WERI-Rb-1 (cell line): ENCODE results near the gene ACTR2.

Experiments
- DNase-seq: peaks from one replicate; pipeline ENCODE4 v3.0.0-alpha.2; 2020
- H3K27ac ChIP-seq: fragments of 250-450 bp; sonication (Bioruptor Pico); 2 replicates; pipeline ENCODE4 v1.5.1; 2020; ENCODE audit warnings: mild to moderate bottlenecking, moderate library complexity
- H3K27me3 ChIP-seq: fragments of 250-450 bp; sonication (Bioruptor Pico); 2 replicates; pipeline ENCODE4 v1.5.1; 2021; ENCODE audit warnings: mild to moderate bottlenecking, low read depth, moderate library complexity; ENCODE audit not compliant: insufficient read depth, severe bottlenecking
- H3K36me3 ChIP-seq: fragments of 250-450 bp; sonication (Bioruptor Pico); 2 replicates; pipeline ENCODE4 v1.5.1; 2020; ENCODE audit warnings: mild to moderate bottlenecking, moderate library complexity
- H3K4me3 ChIP-seq: 2 replicates; pipeline ENCODE4 v1.5.1; 2011; ENCODE audit warnings: low read depth, mild to moderate bottlenecking, control low read depth, low read length
- H3K9me3 ChIP-seq: fragments of 250-450 bp; sonication (Bioruptor Pico); 2 replicates; pipeline ENCODE4 v1.5.1; 2021; ENCODE audit warnings: mild to moderate bottlenecking, moderate library complexity; ENCODE audit not compliant: severe bottlenecking
- TF ChIP-seq, protein P1 (sequence below): IDR thresholded peaks from 2 replicates; pipeline ENCODE4 v1.5.1; 2011; ENCODE audit warnings: low read depth, mild to moderate bottlenecking, control low read depth, inconsistent platforms, low read length

ACTR2 gene

DNA sequence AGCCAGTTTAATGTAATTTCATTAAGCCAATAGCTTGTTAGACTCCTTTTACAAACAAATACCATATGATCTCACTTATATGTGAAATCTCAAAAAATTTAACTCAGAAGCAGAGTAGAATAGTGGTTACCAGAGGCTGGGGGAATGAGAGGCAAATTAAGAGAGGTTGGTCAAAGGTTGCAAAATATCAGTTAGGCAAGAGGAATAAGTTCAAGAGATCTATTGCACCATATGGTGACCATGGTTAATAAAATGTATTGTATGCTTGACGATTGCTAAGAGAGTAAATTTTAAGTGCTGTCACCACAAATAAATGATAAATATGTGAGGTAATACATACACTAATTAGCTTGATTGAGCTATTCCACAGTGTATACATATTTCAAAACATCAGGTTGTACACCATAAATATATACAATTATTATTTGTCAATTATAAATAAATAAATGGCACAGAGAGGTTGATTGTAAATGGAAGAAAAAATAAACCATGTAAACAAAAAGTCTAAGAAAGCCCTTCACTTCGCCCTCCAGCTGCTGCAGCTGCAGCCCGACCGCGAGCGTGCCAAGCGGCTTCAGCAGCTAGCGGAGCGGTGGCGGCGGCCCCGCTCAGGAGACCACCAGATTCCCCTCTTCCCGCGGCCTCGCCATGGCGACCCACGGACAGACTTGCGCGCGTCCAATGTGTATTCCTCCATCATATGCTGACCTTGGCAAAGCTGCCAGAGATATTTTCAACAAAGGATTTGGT lies 23.0 kb upstream of the ACTR2 start:
- H3K27ac ChIP-seq, result no peak overlapping the region

DNA sequence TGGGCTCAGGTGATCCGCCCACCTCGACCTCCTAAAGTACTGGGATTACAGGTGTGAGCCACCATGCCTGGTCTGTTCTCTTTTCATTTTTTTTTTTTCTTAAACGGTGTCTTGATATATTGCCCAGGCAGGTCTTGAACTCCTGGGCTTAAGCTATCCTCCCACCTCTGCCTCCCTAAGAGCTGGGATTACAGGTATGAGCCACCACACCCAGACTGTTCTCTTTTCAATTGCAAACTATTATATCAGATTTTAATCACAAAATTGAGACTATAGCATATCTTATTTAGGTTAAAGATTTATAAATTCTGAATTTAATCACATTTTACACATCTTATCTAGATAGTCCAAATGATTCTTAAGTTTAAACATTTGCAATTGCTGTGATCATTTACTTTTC lies 15.5 kb upstream of the ACTR2 start:
- no peaks in the 10 kb centered on the region for H3K9me3 ChIP-seq
- no peak overlapping the region for H3K4me3 ChIP-seq
- no peaks in the 10 kb centered on the region for H3K36me3 ChIP-seq
- H3K27ac ChIP-seq, result no peak overlapping the region
- no peaks in the 10 kb centered on the region for H3K27me3 ChIP-seq
- DNase-seq, result no peak
- TF ChIP-seq, protein P1, sequence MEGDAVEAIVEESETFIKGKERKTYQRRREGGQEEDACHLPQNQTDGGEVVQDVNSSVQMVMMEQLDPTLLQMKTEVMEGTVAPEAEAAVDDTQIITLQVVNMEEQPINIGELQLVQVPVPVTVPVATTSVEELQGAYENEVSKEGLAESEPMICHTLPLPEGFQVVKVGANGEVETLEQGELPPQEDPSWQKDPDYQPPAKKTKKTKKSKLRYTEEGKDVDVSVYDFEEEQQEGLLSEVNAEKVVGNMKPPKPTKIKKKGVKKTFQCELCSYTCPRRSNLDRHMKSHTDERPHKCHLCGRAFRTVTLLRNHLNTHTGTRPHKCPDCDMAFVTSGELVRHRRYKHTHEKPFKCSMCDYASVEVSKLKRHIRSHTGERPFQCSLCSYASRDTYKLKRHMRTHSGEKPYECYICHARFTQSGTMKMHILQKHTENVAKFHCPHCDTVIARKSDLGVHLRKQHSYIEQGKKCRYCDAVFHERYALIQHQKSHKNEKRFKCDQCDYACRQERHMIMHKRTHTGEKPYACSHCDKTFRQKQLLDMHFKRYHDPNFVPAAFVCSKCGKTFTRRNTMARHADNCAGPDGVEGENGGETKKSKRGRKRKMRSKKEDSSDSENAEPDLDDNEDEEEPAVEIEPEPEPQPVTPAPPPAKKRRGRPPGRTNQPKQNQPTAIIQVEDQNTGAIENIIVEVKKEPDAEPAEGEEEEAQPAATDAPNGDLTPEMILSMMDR, result no peak

More for the DNA sequence above, 23.0 kb upstream of the ACTR2 start:
- TF ChIP-seq, protein P1, result no peak
- DNase-seq, result no peak
- Histone ChIP-seq H3K9me3 (no peaks in the 10 kb centered on the region), H3K27me3 (no peaks in the 10 kb centered on the region), H3K4me3 (no peak overlapping the region), H3K36me3 (no peaks in the 10 kb centered on the region)

DNA sequence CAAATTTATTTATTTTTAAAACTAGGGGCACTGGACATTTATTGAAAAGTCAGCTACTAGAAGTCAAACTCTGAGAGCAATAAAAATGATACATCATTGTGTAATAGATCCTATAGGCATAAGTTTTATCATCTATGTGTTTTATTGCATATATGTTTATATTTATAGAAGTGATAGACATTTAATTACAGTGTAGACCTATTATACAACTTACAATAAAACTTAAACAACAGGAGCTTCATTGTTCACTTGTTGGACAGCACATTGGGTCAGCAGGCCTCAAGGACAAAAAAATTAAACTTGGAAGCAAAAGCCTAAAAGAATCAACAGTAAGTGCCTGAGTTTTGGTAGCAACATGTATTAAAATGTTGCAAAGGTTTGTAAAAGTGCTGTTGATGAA lies 15.0 kb upstream of the ACTR2 start:
- H3K27me3 ChIP-seq, result no peaks in the 10 kb centered on the region
- no peaks in the 10 kb centered on the region for H3K9me3 ChIP-seq
- H3K4me3 ChIP-seq, result no peak overlapping the region
- H3K27ac ChIP-seq, result no peak overlapping the region
- no peak for DNase-seq
- TF ChIP-seq, protein P1, result no peak
- no peaks in the 10 kb centered on the region for H3K36me3 ChIP-seq

GRCh38 chr2:65213035-65213434 lies 14.6 kb upstream of the ACTR2 start:
- H3K4me3 ChIP-seq, result no peak overlapping the region
- H3K27ac ChIP-seq, result no peak overlapping the region
- no peaks in the 10 kb centered on the region for H3K9me3 ChIP-seq
- no peaks in the 10 kb centered on the region for H3K36me3 ChIP-seq
- no peaks in the 10 kb centered on the region for H3K27me3 ChIP-seq
- TF ChIP-seq, protein P1, result no peak
- no peak for DNase-seq

DNA sequence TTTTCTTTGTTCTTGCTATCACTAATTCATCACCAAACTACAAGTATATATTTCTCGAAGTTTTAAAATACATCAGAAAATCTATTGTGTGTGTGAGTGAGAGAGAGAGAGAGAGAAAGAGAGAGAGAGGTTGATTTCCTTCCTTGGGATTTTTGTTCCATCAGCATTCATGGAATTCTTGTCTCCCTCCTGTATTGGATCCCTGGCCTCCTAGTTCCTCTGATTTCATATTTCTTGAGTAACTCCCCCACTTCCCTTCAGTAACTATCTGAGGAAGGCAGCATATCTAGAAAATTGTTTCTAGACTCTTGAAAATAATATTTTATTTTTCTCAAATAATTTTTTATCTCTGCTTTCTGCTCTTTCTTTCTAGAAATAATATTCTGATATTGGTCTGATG lies 13.3 kb upstream of the ACTR2 start:
- TF ChIP-seq, protein P1, result no peak
- no peaks in the 10 kb centered on the region for H3K27me3 ChIP-seq
- no peaks in the 10 kb centered on the region for H3K9me3 ChIP-seq
- no peaks in the 10 kb centered on the region for H3K36me3 ChIP-seq
- DNase-seq, result no peak
- no peak overlapping the region for H3K27ac ChIP-seq
- H3K4me3 ChIP-seq, result no peak overlapping the region

GRCh38 chr2:65214843-65215242 lies 12.8 kb upstream of the ACTR2 start:
- H3K36me3 ChIP-seq, result no peaks in the 10 kb centered on the region
- H3K4me3 ChIP-seq, result no peak overlapping the region
- DNase-seq, result no peak
- no peaks in the 10 kb centered on the region for H3K9me3 ChIP-seq
- TF ChIP-seq, protein P1, result no peak
- H3K27me3 ChIP-seq, result no peaks in the 10 kb centered on the region
- no peak overlapping the region for H3K27ac ChIP-seq
